Small intestine (tissue), 7 donors: ENCODE measurements around the gene SLC4A5. TPM values are rescaled to one million over a fixed set of nuclear protein-coding genes. Genes with fewer than 3 reads are reported as not detected.

Experiments
- DNase-seq, 2 donors: peaks; one replicate each; pipeline versions ENCODE4 v3.0.0 to v3.0.0-alpha.2; 2013
- FAIRE-seq: peaks from 2 replicates; lab custom pipeline; 2012; peaks lifted over from hg19 to GRCh38; lab: Jason Lieb, UNC
- H3K27ac ChIP-seq, 3 donors: one replicate each; pipeline ENCODE4 v1.5.1; 2013; ENCODE audit warnings: low read length in 2 of 3, mild to moderate bottlenecking in 2 of 3, control low read depth in 1 of 3, inconsistent platforms in 1 of 3, low read depth in 1 of 3, moderate library complexity in 1 of 3
- H3K27me3 ChIP-seq, 3 donors: one replicate each; pipeline ENCODE4 v1.6.1; 2013; ENCODE audit warnings: low read length in 3 of 3, inconsistent platforms in 1 of 3; ENCODE audit not compliant: control insufficient read depth in 3 of 3, insufficient read depth in 3 of 3
- H3K36me3 ChIP-seq, 3 donors: one replicate each; pipeline ENCODE4 v1.6.1; 2013; ENCODE audit warnings: low read length in 3 of 3, inconsistent platforms in 1 of 3, low read depth in 1 of 3, mild to moderate bottlenecking in 1 of 3, moderate library complexity in 1 of 3; ENCODE audit not compliant: control insufficient read depth in 3 of 3, insufficient read depth in 2 of 3
- H3K4me1 ChIP-seq, 3 donors: one replicate each; pipeline ENCODE4 v1.6.1; 2013; ENCODE audit warnings: low read length in 2 of 3, inconsistent platforms in 1 of 3, low read depth in 1 of 3, mild to moderate bottlenecking in 1 of 3, moderate library complexity in 1 of 3; ENCODE audit not compliant: control insufficient read depth in 3 of 3, insufficient read depth in 2 of 3
- H3K4me3 ChIP-seq, 3 donors: one replicate each; pipeline ENCODE4 v1.5.1; 2013; ENCODE audit warnings: low read length in 3 of 3, control low read depth in 1 of 3, inconsistent platforms in 1 of 3, low read depth in 1 of 3, mild to moderate bottlenecking in 1 of 3, moderate library complexity in 1 of 3
- H3K9me3 ChIP-seq, 2 donors: one replicate each; pipeline ENCODE4 v1.6.1; 2013; ENCODE audit warnings: low read depth in 1 of 2, low read length in 1 of 2; ENCODE audit not compliant: control insufficient read depth in 2 of 2, insufficient read depth in 1 of 2
- WGBS, 3 donors: extraction: QIAGEN DNeasy Blood & Tissue Kit; methylation state at CpG; one replicate each; pipeline ENCODE4 v1.1.7; 2013; 5-methylcytosine and 5-hydroxymethylcytosine counted together
- polyA plus RNA-seq, 4 donors: library from polyadenylated mRNA; stranded (reverse) in 3 of 4; unstranded in 1 of 4; fragments of 200-250 nt in 3 of 4; fragments of 120-200 nt in 1 of 4; gene quantifications; one replicate each; pipeline versions ENCODE4 v1.2.1 to v1.2.3, GENCODE V29; 2013
- donor health status: healthy with polysubstance abuse.
- donor health status: control.
- donor health status: control.
- donor health status: Bipolar disorder and iron deficiency.
- donor health status: healthy.

SLC4A5 gene
- polyA plus RNA-seq, 4 donors = 0.43 to 2.0 (median 0.59) TPM; not detected in 1

- H3K27me3 ChIP-seq = no peaks in the 10 kb centered on the region
- no peak overlapping the region for H3K4me3 ChIP-seq
- H3K36me3 ChIP-seq = no peaks in the 10 kb centered on the region
- H3K4me1 ChIP-seq = no peaks in the 10 kb centered on the region
- no peak overlapping the region for H3K27ac ChIP-seq
- FAIRE-seq = no peak
- no peak for DNase-seq
- H3K9me3 ChIP-seq = no peaks in the 10 kb centered on the region
- WGBS, 3 donors = 89 to 92% (median 90%) methylated on average over 18 of the region's 18 CpGs
These were observed 87.5 kb downstream of the SLC4A5 start for GRCh38 chr2:74255660-74256213.

GRCh38 chr2:74253971-74254310, 89.3 kb downstream of the SLC4A5 start:
- WGBS, 3 donors = 48 to 68% (median 62%) methylated on average over 4 of the region's 4 CpGs
- peak in 1 of 2 donors; percentile 8 for DNase-seq
- no peak for FAIRE-seq

GRCh38 chr2:74253306-74253970, 89.8 kb downstream of the SLC4A5 start:
- Histone ChIP-seq H3K36me3 (no peaks in the 10 kb centered on the region), H3K27ac (no peak overlapping the region), H3K9me3 (no peaks in the 10 kb centered on the region), H3K27me3 (no peaks in the 10 kb centered on the region), H3K4me3 (no peak overlapping the region), H3K4me1 (no peaks in the 10 kb centered on the region)
- WGBS, 3 donors = 65 to 80% (median 71%) methylated on average over 7 of the region's 7 CpGs
- no peak for DNase-seq
- FAIRE-seq = no peak

More at GRCh38 chr2:74253971-74254310, 89.3 kb downstream of the SLC4A5 start:
- Histone ChIP-seq H3K4me3 (no peak overlapping the region), H3K4me1 (no peaks in the 10 kb centered on the region), H3K36me3 (no peaks in the 10 kb centered on the region), H3K9me3 (no peaks in the 10 kb centered on the region), H3K27ac (no peak overlapping the region), H3K27me3 (no peaks in the 10 kb centered on the region)

- Histone ChIP-seq H3K4me1 (no peaks in the 10 kb centered on the region), H3K27me3 (no peaks in the 10 kb centered on the region), H3K9me3 (no peaks in the 10 kb centered on the region), H3K36me3 (no peaks in the 10 kb centered on the region), H3K27ac (no peak overlapping the region), H3K4me3 (no peak overlapping the region)
- FAIRE-seq (no peak), DNase-seq (no peak)
- WGBS, 3 donors = 80 to 89% (median 87%) methylated on average over 9 of the region's 9 CpGs
These were observed 90.4 kb downstream of the SLC4A5 start for GRCh38 chr2:74252862-74253261.

DNA sequence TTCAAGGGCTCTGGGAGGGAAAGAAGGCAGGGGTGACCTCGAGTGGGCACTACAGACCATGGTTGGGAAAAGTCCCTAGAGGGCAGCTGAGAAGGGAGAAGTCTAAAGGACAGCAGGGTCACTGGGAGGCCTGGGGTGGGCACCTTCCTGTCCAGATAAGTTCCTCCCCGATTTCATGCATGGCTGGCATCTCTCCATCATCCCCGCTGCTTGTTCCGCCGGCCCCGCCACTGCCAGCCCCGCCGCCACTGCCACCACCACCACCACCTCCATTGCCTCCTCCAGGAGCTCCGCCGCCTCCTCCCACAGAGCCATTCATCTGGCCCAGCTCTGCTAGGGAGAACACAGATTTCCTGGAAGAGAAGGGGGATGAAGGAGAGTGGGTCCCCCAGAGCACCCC, 91.2 kb downstream of the SLC4A5 start:
- no peak for DNase-seq
- WGBS, 3 donors = 82 to 86% (median 86%) methylated on average over 5 to 10 of the region's 10 CpGs
- no peaks in the 10 kb centered on the region for H3K4me1 ChIP-seq
- no peak overlapping the region for H3K4me3 ChIP-seq
- H3K36me3 ChIP-seq = no peaks in the 10 kb centered on the region
- H3K27me3 ChIP-seq = no peaks in the 10 kb centered on the region
- FAIRE-seq = no peak
- H3K9me3 ChIP-seq = no peaks in the 10 kb centered on the region
- H3K27ac ChIP-seq = no peak overlapping the region

DNA sequence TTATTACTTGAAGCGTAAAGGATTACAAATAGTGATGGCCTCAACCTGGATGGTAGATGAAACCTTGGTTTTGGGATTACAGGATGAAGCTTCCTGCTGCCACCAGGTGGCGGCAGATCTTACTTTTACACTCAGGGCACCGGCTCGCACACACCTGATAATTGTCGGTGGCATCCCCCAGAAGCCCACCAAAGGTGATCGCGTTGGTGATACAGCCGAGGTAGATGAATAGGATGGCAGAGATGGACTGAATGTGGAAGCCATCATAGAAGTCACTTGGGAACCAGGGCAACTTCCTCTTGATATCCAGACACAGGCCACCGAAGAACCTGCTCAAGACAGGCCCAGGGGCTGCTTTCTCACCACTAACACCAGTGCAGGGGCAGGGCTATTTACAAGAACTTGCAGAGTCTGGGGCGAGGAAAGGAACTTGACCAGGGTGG, 93.0 kb downstream of the SLC4A5 start:
- Histone ChIP-seq H3K27me3 (no peaks in the 10 kb centered on the region), H3K36me3 (no peaks in the 10 kb centered on the region), H3K9me3 (no peaks in the 10 kb centered on the region), H3K4me1 (no peaks in the 10 kb centered on the region), H3K27ac (no peak overlapping the region), H3K4me3 (no peak overlapping the region)
- WGBS, 3 donors = 25 to 33% (median 25%) methylated on average over 10 of the region's 10 CpGs
- DNase-seq = peak; percentile 56 to 63
- FAIRE-seq = peak; percentile 19

DNA sequence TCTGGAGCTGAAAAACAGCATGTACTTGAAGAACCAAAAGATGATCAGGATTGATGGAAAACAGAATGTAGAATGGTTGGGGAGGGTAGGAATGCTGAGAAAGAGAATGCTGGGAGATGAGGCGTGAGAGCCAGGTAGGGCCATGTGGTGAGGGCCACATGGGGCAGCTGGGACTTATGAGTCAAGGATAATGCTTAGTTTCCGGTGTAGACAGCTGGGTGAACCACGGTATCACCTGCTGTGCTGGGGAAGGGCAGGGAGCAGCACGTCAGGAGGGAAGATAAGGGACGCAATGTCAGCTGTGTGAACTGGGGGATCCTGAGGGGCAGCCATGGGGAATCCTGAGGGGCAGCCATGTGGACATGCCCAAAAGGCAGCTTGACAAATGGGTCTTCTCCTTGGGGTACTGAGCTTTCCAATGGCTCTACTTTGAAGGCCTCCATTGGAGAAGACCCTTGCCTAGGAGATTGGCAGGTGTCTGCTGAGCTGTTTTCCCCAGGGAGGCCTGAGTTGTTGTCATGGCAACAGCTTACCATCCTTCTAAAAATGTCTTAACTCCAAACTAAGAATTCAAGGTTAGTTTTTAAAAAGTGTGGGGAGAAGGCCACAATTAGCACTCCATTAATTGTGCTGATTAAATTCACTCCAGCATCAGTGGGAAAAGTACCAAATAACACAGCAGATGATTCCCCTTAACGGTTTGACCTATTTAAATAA, 93.7 kb downstream of the SLC4A5 start:
- FAIRE-seq (no peak), DNase-seq (no peak)
- no peaks in the 10 kb centered on the region for H3K9me3 ChIP-seq
- no peak overlapping the region for H3K27ac ChIP-seq
- H3K4me1 ChIP-seq = no peaks in the 10 kb centered on the region
- 32 to 62% (median 46%) methylated on average over 6 of the region's 6 CpGs for WGBS, 3 donors
- no peaks in the 10 kb centered on the region for H3K27me3 ChIP-seq
- H3K36me3 ChIP-seq = no peaks in the 10 kb centered on the region
- H3K4me3 ChIP-seq = no peak overlapping the region

- Histone ChIP-seq H3K9me3 (no peaks in the 10 kb centered on the region), H3K4me3 (no peak overlapping the region), H3K27me3 (no peaks in the 10 kb centered on the region), H3K4me1 (no peaks in the 10 kb centered on the region), H3K36me3 (no peaks in the 10 kb centered on the region), H3K27ac (no peak overlapping the region)
- 92 to 94% (median 92%) methylated on average over 14 of the region's 14 CpGs for WGBS, 3 donors
- DNase-seq (no peak), FAIRE-seq (no peak)
These were observed 96.6 kb downstream of the SLC4A5 start for GRCh38 chr2:74246496-74247195.
